GM12878 (cell line): Measurements from ENCODE around the gene FOXRED2. TPM values are rescaled to one million over a fixed set of nuclear protein-coding genes. Genes with fewer than 3 reads are reported as not detected.

Experiments used
- ATAC-seq: fragments of 200-7000 bp; cut with Tn5 transposase; 3 replicates; pipeline ENCODE4 v1.9.1; 2020; ENCODE audit warnings: mild to moderate bottlenecking, moderate library complexity
- BruUV-seq: library from RNA; stranded (reverse); fragments of 400-500 nt; replicated peaks from 2 replicates; lab custom pipeline; 2021; lab: Mats Ljungman, UMichigan
- CTCF ChIA-PET: fragments of 300-600 bp; sonication (Branson Sonifier 250); formaldehyde crosslinking; extraction: SDS; loops from one replicate; lab custom pipeline; 2021; ENCODE audit warnings: inconsistent platforms; lab: Yijun Ruan, JAX
- POLR2A ChIA-PET: fragments of 350-600 bp; formaldehyde crosslinking; extraction: SDS; loops from one replicate; lab custom pipeline; 2021; ENCODE audit warnings: inconsistent platforms; lab: Charles Lee
- RAD21 ChIA-PET: fragments of 300-600 bp; sonication (Branson Sonifier 250); formaldehyde crosslinking; loops from one replicate; lab custom pipeline; 2023; ENCODE audit warnings: antibody characterized with exemption; ENCODE audit not compliant: unreplicated experiment; lab: Charles Lee
- SMC1A ChIA-PET: fragments of 300-600 bp; sonication (Branson Sonifier 250); formaldehyde crosslinking; loops from one replicate; lab custom pipeline; 2023; ENCODE audit not compliant: unreplicated experiment, uncharacterized antibody; lab: Charles Lee
- DNase-seq: peaks from one replicate; pipeline ENCODE4 v3.0.0-alpha.2; 2011; ENCODE audit warnings: low read depth, low spot score
- FAIRE-seq: peaks from 3 replicates; lab custom pipeline; 2011; peaks lifted over from hg19 to GRCh38; lab: Jason Lieb, UNC
- H2AFZ ChIP-seq: 2 replicates; pipeline ENCODE4 v1.6.0; 2011; ENCODE audit warnings: low read depth, low read length, control low read depth; ENCODE audit not compliant: control insufficient read depth
- H3K27ac ChIP-seq: 2 replicates; pipeline ENCODE4 v1.5.1; 2011; ENCODE audit warnings: control low read depth; ENCODE audit not compliant: control insufficient read depth, insufficient read depth
- H3K27me3 ChIP-seq, 2 experiments: replicated peaks in 1 of 2; 2 replicates each; pipeline versions ENCODE4 v1.6.0 to v1.6.1; 2011; ENCODE audit warnings: low read length in 1 of 2; ENCODE audit not compliant: control insufficient read depth in 2 of 2, insufficient read depth in 2 of 2
- H3K36me3 ChIP-seq, 2 experiments: 2 replicates each; pipeline ENCODE4 v1.5.1; 2011; ENCODE audit warnings: low read length in 1 of 2; ENCODE audit not compliant: control insufficient read depth in 2 of 2, insufficient read depth in 2 of 2
- H3K4me1 ChIP-seq: 2 replicates; pipeline ENCODE4 v1.6.1; 2011; ENCODE audit warnings: mild to moderate bottlenecking, low read length, moderate library complexity, mixed read lengths; ENCODE audit not compliant: control insufficient read depth, insufficient read depth
- H3K4me2 ChIP-seq: 2 replicates; pipeline ENCODE4 v1.6.0; 2011; ENCODE audit warnings: control low read depth; ENCODE audit not compliant: control insufficient read depth, insufficient read depth
- H3K4me3 ChIP-seq: fragments of 200-600 bp; sonication (generic); 2 replicates; pipeline ENCODE4 v1.5.1; 2016
- H3K79me2 ChIP-seq: 2 replicates; pipeline ENCODE4 v1.6.0; 2011; ENCODE audit warnings: low read length; ENCODE audit not compliant: control insufficient read depth, insufficient read depth
- H3K9ac ChIP-seq: 2 replicates; pipeline ENCODE4 v1.8.0; 2011; ENCODE audit warnings: low read length, control low read depth, mixed read lengths; ENCODE audit not compliant: control insufficient read depth, insufficient read depth
- H3K9me3 ChIP-seq: replicated peaks from 3 replicates; pipeline ENCODE4 v1.5.1; 2011; ENCODE audit warnings: mild to moderate bottlenecking, low read length; ENCODE audit not compliant: control insufficient read depth, insufficient read depth
- H4K20me1 ChIP-seq: 2 replicates; pipeline ENCODE4 v1.6.0; 2011; ENCODE audit not compliant: control insufficient read depth, insufficient read depth
- EED ChIP-seq: sonication (generic); IDR thresholded peaks from 2 replicates; pipeline ENCODE4 v1.6.1; 2016; ENCODE audit warnings: antibody characterized with exemption, low read depth
- ETV6 ChIP-seq, 2 experiments: fragments of 450-650 bp in 1 of 2; IDR thresholded peaks in 1 of 2; conservative IDR thresholded peaks in 1 of 2; 2 replicates each; pipeline ENCODE4 v1.6.1; 2014; ENCODE audit warnings: antibody characterized with exemption in 1 of 2, borderline replicate concordance in 1 of 2, low read depth in 1 of 2, mild to moderate bottlenecking in 1 of 2, moderate library complexity in 1 of 2
- KDM1A ChIP-seq: fragments of 200-600 bp; sonication (generic); IDR thresholded peaks from 2 replicates; pipeline ENCODE4 v1.6.1; 2016; ENCODE audit warnings: borderline replicate concordance
- NFYA ChIP-seq: IDR thresholded peaks from 2 replicates; pipeline ENCODE4 v1.6.1; 2011; ENCODE audit warnings: low read depth, mild to moderate bottlenecking, low read length, improper control_type of control experiment, borderline replicate concordance
- RELA ChIP-seq: fragments of 450-650 bp; IDR thresholded peaks from 2 replicates; pipeline ENCODE4 v1.8.0; 2014; ENCODE audit warnings: borderline replicate concordance; ENCODE audit not compliant: partially characterized antibody
- SIX5 ChIP-seq: IDR thresholded peaks from 2 replicates; pipeline ENCODE4 v1.6.1; 2011; ENCODE audit warnings: mild to moderate bottlenecking, low read depth, low read length, moderate library complexity; ENCODE audit not compliant: severe bottlenecking
- STAT3 ChIP-seq: IDR thresholded peaks from 2 replicates; pipeline ENCODE4 v1.6.1; 2011; ENCODE audit warnings: low read depth, low read length, improper control_type of control experiment
- TCF12 ChIP-seq: IDR thresholded peaks from 2 replicates; pipeline ENCODE4 v1.6.1; 2011; ENCODE audit warnings: low read depth, mild to moderate bottlenecking, low read length
- YY1 ChIP-seq: IDR thresholded peaks from 2 replicates; pipeline ENCODE4 v1.6.1; 2011; ENCODE audit warnings: low read depth, mild to moderate bottlenecking, low read length
- WGBS: methylation state at CpG from one replicate; pipeline ENCODE4 v1.1.6; 2016; ENCODE audit warnings: low lambda C conversion rate; ENCODE audit not compliant: insufficient replicate concordance, insufficient coverage; ENCODE audit errors: missing lambda C conversion rate; 5-methylcytosine and 5-hydroxymethylcytosine counted together
- in situ Hi-C: fragments of 300-500 bp; cut with MboI; formaldehyde crosslinking; loops from 9 replicates; pipeline ENCODE4 v1.14.3; 2018; ENCODE audit warnings: mixed read lengths
- intact Hi-C: fragments of 100-400 bp; cut with micrococcal nuclease; formaldehyde crosslinking; loops from one replicate; pipeline ENCODE4 v1.14.2; 2022; ENCODE audit not compliant: unreplicated experiment
- polyA plus RNA-seq, 11 experiments: library from polyadenylated mRNA; depleted of rRNA in 4 of 11; unstranded in 6 of 11; stranded (reverse) in 5 of 11; fragments of >200 nt; fragmentation: Nextera tagmentation in 4 of 11; fragmentation: Illumina TruSeq in 1 of 11; extraction: Ambion mirVana in 4 of 11; extraction: Trizol in 1 of 11; gene quantifications; 1 replicate in 1 of 11; 2 replicates in 10 of 11; pipeline versions ENCODE4 v1.2.1 to v1.2.3, GENCODE V29; 2011 to 2016; ENCODE audit warnings: inconsistent platforms in 2 of 11, missing spikeins in 2 of 11, low read depth in 1 of 11
- total RNA-seq, 4 experiments: library from RNA; depleted of rRNA in 3 of 4; stranded (reverse); fragments of >200 nt in 3 of 4; fragmentation: Illumina TruSeq in 1 of 4; extraction: Trizol in 1 of 4; gene quantifications; 2 replicates each; pipeline versions ENCODE4 v1.2.1 to v1.2.3, GENCODE V29; 2013 to 2021
- TF ChIP-seq, protein P1 (sequence below): fragments of 450-650 bp; formaldehyde crosslinking; IDR thresholded peaks from 2 replicates; pipeline ENCODE4 v1.5.0; 2022; ENCODE audit warnings: mild to moderate bottlenecking, missing genetic modification characterization
- TF ChIP-seq, protein P2 (sequence below), 3 experiments: IDR thresholded peaks in 2 of 3; conservative IDR thresholded peaks in 1 of 3; 2 replicates each; pipeline ENCODE4 v1.5.1; 2011; ENCODE audit warnings: low read depth in 3 of 3, low read length in 3 of 3, mild to moderate bottlenecking in 3 of 3, control low read depth in 2 of 3, moderate library complexity in 2 of 3, inconsistent platforms in 1 of 3, mixed read lengths in 1 of 3; ENCODE audit not compliant: control insufficient read depth in 2 of 3, insufficient read depth in 1 of 3; ENCODE audit errors: extremely low read depth in 1 of 3
- TF ChIP-seq, protein P3 (sequence below): IDR thresholded peaks from 2 replicates; pipeline ENCODE4 v1.6.1; 2011; ENCODE audit warnings: borderline replicate concordance, low read depth, mild to moderate bottlenecking, moderate library complexity, mixed read lengths, low read length; ENCODE audit not compliant: insufficient read depth; ENCODE audit errors: extremely low read length
- TF ChIP-seq, protein P4 (sequence below): fragments of 450-650 bp; IDR thresholded peaks from 2 replicates; pipeline ENCODE4 v1.6.1; 2018; ENCODE audit warnings: borderline replicate concordance, mild to moderate bottlenecking; ENCODE audit not compliant: partially characterized antibody

The FOXRED2 gene
- total and polyA plus RNA-seq, 10 of the 15 experiments (the other 5 are each of a cell fraction or from before 2014, with no cell fraction given): 1.8 to 28.8 (median 7.6) TPM

DNA sequence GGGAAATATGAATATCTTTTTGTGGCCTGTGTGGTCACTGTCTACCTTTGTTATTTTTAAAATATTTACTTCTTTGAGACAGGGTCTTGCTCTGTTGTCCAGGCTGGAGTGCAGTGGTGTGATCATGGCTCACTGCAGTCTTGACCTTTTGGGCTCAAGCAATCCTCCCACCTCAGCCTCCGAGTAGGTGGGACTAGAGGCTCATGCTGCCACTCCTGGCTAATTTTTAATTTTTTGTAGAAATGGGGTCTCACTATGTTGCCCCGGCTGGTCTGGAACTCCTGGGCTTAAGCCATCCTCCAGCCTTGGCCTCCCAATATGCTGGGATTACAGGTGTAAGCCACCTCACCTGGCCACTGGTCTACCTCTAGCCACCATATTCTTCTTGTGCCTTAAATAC, 25.6 kb upstream of the FOXRED2 start:
- 0 out of 4 replicates have a peak, but pooled peaks cover 0 to 2% of the 10 kb centered on the region in 2 experiments for H3K36me3 ChIP-seq
- H3K27ac ChIP-seq: no peak overlapping the region
- peaks cover 0 to 5% of the 10 kb centered on the region in 2 experiments; a peak in 2 of 4 replicates for H3K27me3 ChIP-seq
- H4K20me1 ChIP-seq: no peaks in the 10 kb centered on the region
- no peak overlapping the region for H2AFZ ChIP-seq
- H3K4me2 ChIP-seq: no peak overlapping the region
- ATAC-seq (no peak), FAIRE-seq (no peak), DNase-seq (no peak)
- H3K4me3 ChIP-seq: no peak overlapping the region
- RAD21 ChIA-PET: no interaction called here
- POLR2A ChIA-PET: interaction anchor here (0.7 kb wide), 1 partner anchor 314 kb away, joined by 5 read pairs; no protein-coding TSS in a partner anchor
- peaks cover 2% of the 10 kb centered on the region; the same call in 1 of the 3 replicates for H3K9me3 ChIP-seq
- CTCF ChIA-PET: no interaction called here
- 77% methylated on average over 2 of the region's 2 CpGs for WGBS
- no peaks in the 10 kb centered on the region; the same call in 1 of the 2 replicates for H3K4me1 ChIP-seq
- SMC1A ChIA-PET: no interaction called here
- intact Hi-C loops: no loop called here
- in situ Hi-C loops: no loop called here
- BruUV-seq: no TSS peak
- H3K79me2 ChIP-seq: peaks cover 15% of the 10 kb centered on the region
- TF ChIP-seq, protein P1, sequence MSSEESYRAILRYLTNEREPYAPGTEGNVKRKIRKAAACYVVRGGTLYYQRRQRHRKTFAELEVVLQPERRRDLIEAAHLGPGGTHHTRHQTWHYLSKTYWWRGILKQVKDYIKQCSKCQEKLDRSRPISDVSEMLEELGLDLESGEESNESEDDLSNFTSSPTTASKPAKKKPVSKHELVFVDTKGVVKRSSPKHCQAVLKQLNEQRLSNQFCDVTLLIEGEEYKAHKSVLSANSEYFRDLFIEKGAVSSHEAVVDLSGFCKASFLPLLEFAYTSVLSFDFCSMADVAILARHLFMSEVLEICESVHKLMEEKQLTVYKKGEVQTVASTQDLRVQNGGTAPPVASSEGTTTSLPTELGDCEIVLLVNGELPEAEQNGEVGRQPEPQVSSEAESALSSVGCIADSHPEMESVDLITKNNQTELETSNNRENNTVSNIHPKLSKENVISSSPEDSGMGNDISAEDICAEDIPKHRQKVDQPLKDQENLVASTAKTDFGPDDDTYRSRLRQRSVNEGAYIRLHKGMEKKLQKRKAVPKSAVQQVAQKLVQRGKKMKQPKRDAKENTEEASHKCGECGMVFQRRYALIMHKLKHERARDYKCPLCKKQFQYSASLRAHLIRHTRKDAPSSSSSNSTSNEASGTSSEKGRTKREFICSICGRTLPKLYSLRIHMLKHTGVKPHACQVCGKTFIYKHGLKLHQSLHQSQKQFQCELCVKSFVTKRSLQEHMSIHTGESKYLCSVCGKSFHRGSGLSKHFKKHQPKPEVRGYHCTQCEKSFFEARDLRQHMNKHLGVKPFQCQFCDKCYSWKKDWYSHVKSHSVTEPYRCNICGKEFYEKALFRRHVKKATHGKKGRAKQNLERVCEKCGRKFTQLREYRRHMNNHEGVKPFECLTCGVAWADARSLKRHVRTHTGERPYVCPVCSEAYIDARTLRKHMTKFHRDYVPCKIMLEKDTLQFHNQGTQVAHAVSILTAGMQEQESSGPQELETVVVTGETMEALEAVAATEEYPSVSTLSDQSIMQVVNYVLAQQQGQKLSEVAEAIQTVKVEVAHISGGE (CRISPR knock-in tag): no peak
- no peak for TF ChIP-seq ETV6 (conservative IDR thresholded peaks at IDR 0.05 in 1 of 2, IDR thresholded peaks at IDR 0.05 in 1 of 2; ENCODE audit: borderline replicate concordance in 1 of 2, low read depth in 1 of 2)
- no peak for TF ChIP-seq RELA
- no peak for TF ChIP-seq KDM1A
- TF ChIP-seq, protein P2, sequence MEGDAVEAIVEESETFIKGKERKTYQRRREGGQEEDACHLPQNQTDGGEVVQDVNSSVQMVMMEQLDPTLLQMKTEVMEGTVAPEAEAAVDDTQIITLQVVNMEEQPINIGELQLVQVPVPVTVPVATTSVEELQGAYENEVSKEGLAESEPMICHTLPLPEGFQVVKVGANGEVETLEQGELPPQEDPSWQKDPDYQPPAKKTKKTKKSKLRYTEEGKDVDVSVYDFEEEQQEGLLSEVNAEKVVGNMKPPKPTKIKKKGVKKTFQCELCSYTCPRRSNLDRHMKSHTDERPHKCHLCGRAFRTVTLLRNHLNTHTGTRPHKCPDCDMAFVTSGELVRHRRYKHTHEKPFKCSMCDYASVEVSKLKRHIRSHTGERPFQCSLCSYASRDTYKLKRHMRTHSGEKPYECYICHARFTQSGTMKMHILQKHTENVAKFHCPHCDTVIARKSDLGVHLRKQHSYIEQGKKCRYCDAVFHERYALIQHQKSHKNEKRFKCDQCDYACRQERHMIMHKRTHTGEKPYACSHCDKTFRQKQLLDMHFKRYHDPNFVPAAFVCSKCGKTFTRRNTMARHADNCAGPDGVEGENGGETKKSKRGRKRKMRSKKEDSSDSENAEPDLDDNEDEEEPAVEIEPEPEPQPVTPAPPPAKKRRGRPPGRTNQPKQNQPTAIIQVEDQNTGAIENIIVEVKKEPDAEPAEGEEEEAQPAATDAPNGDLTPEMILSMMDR (IDR thresholded peaks at IDR 0.05 in 2 of 3, conservative IDR thresholded peaks at IDR 0.05 in 1 of 3; ENCODE audit: control insufficient read depth in 2 of 3, extremely low read depth in 1 of 3, insufficient read depth in 1 of 3, low read depth in 3 of 3, low read length in 3 of 3): no peak
- TF ChIP-seq TCF12: no peak
- TF ChIP-seq, protein P3, sequence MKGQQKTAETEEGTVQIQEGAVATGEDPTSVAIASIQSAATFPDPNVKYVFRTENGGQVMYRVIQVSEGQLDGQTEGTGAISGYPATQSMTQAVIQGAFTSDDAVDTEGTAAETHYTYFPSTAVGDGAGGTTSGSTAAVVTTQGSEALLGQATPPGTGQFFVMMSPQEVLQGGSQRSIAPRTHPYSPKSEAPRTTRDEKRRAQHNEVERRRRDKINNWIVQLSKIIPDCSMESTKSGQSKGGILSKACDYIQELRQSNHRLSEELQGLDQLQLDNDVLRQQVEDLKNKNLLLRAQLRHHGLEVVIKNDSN: no peak
- no peak for TF ChIP-seq SIX5
- TF ChIP-seq NFYA: no peak
- no peak for TF ChIP-seq STAT3
- TF ChIP-seq YY1: no peak
- no peak for TF ChIP-seq EED
- TF ChIP-seq, protein P4, sequence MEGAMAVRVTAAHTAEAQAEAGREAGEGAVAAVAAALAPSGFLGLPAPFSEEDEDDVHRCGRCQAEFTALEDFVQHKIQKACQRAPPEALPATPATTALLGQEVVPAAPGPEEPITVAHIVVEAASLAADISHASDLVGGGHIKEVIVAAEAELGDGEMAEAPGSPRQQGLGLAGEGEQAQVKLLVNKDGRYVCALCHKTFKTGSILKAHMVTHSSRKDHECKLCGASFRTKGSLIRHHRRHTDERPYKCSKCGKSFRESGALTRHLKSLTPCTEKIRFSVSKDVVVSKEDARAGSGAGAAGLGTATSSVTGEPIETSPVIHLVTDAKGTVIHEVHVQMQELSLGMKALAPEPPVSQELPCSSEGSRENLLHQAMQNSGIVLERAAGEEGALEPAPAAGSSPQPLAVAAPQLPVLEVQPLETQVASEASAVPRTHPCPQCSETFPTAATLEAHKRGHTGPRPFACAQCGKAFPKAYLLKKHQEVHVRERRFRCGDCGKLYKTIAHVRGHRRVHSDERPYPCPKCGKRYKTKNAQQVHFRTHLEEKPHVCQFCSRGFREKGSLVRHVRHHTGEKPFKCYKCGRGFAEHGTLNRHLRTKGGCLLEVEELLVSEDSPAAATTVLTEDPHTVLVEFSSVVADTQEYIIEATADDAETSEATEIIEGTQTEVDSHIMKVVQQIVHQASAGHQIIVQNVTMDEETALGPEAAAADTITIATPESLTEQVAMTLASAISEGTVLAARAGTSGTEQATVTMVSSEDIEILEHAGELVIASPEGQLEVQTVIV: no peak
- no peak overlapping the region for H3K9ac ChIP-seq
